ENCODE measurements around the gene TAS2R1.
"Not testable (repeated sequence)": the region's sequence is repeated elsewhere in the genome, so short reads cannot be mapped to it uniquely, and the experiment has no call there.

- TF ChIP-seq CTCF, EP300, POLR2A, POLR2AphosphoS5 (IDR thresholded peaks at IDR 0.05): not testable (repeated sequence)
These were observed 31.8 kb downstream of the TAS2R1 start for GRCh38 chr5:9598329-9598728.

Measured in sigmoid colon (tissue), 4 donors.